Effector memory CD4-positive, alpha-beta T cell (primary cell): ENCODE data around the gene GPR152.

Experiments used
- DNase-seq, 3 donors: peaks; one replicate each; pipeline ENCODE4 v3.0.0-alpha.2; 2020
- H3K27ac ChIP-seq: 2 replicates; pipeline ENCODE4 v1.7.0; 2013; ENCODE audit warnings: mild to moderate bottlenecking, low read length, moderate library complexity; ENCODE audit not compliant: insufficient read depth, poor library complexity, severe bottlenecking
- H3K27me3 ChIP-seq: replicated peaks from 2 replicates; pipeline ENCODE4 v1.7.0; 2013; ENCODE audit warnings: mild to moderate bottlenecking, low read length; ENCODE audit not compliant: insufficient read depth, control insufficient read depth, poor library complexity, severe bottlenecking
- H3K36me3 ChIP-seq: 2 replicates; pipeline ENCODE4 v1.7.0; 2013; ENCODE audit warnings: mild to moderate bottlenecking, low read length, moderate library complexity; ENCODE audit not compliant: control insufficient read depth, insufficient read depth
- H3K4me1 ChIP-seq: 2 replicates; pipeline ENCODE4 v1.7.0; 2013; ENCODE audit warnings: low read length, mild to moderate bottlenecking; ENCODE audit not compliant: control insufficient read depth, insufficient read depth, poor library complexity, severe bottlenecking
- H3K4me3 ChIP-seq: 2 replicates; pipeline ENCODE4 v1.7.0; 2013; ENCODE audit warnings: low read length, low read depth, mild to moderate bottlenecking; ENCODE audit not compliant: insufficient read depth, poor library complexity, severe bottlenecking
- H3K9me3 ChIP-seq: 2 replicates; pipeline ENCODE4 v1.7.0; 2013; ENCODE audit warnings: mild to moderate bottlenecking, low read length, moderate library complexity; ENCODE audit not compliant: control insufficient read depth
- total RNA-seq, 3 donors: gene quantifications; one replicate each; lab custom pipeline; 2026; lab: John Stamatoyannopoulos, UW

GPR152 gene
- 0 reads per million in 3 donors for total RNA-seq

DNA sequence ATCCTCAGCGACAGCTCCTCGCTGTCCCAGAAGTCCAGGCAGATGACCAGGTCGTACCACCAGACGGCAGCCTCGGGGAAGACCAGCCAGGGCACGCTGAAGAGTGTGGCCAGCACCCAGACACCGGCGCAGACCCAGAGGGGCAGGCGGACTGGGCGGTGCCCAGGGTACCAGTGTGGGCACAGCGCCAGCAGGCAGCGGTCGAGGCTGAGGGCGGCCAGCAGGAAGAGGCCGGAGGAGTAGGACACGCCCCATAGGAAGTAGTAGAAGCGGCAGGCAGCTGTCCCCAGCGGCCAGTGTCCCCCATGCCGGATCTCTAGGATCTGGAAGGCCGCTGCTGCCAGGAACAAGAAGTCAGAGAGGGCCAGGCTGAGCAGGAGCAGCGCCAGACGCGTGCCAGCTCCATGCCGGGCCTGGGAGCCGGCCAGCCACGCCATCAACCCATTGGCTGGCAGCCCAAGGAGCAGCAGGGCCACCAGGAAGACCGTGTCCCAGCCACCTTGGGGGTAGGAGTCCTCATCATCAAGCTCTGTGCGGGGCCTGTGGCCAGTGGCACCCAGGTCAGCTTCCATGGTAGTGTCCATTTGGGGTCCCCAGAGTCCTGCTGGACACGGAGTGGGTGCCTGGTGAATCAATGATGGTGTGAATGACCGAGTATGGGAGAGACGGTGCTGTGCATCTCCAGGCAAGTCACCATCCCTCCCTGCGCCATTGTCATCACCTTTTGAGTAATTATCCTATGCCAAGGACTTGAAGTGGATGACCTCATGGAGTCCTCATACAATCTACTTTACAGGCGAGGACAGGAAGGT is at the start of gene GPR152:
TSS of gene GPR152 (minus strand) at position 589 of the 812 bp plus-strand sequence. CDS start at position 584, 5 bp downstream.
- no peaks in the 10 kb centered on the region for H3K36me3 ChIP-seq
- no peak within 1 kb of the TSS for H3K27ac ChIP-seq
- H3K27me3 ChIP-seq = no peaks in the 10 kb centered on the region
- peaks cover 15% of the 10 kb centered on the region for H3K4me1 ChIP-seq
- DNase-seq = no peak
- H3K4me3 ChIP-seq = no peak within 1 kb of the TSS
- H3K9me3 ChIP-seq = no peaks in the 10 kb centered on the region

GRCh38 chr11:67501854-67502253 is 49.3 kb upstream of the GPR152 start:
- H3K27ac ChIP-seq = no peak overlapping the region
- DNase-seq = no peak
- H3K36me3 ChIP-seq = peaks cover 47% of the 10 kb centered on the region
- no peaks in the 10 kb centered on the region for H3K9me3 ChIP-seq
- no peaks in the 10 kb centered on the region for H3K27me3 ChIP-seq
- no peak overlapping the region for H3K4me3 ChIP-seq
- peaks cover 26% of the 10 kb centered on the region for H3K4me1 ChIP-seq

DNA sequence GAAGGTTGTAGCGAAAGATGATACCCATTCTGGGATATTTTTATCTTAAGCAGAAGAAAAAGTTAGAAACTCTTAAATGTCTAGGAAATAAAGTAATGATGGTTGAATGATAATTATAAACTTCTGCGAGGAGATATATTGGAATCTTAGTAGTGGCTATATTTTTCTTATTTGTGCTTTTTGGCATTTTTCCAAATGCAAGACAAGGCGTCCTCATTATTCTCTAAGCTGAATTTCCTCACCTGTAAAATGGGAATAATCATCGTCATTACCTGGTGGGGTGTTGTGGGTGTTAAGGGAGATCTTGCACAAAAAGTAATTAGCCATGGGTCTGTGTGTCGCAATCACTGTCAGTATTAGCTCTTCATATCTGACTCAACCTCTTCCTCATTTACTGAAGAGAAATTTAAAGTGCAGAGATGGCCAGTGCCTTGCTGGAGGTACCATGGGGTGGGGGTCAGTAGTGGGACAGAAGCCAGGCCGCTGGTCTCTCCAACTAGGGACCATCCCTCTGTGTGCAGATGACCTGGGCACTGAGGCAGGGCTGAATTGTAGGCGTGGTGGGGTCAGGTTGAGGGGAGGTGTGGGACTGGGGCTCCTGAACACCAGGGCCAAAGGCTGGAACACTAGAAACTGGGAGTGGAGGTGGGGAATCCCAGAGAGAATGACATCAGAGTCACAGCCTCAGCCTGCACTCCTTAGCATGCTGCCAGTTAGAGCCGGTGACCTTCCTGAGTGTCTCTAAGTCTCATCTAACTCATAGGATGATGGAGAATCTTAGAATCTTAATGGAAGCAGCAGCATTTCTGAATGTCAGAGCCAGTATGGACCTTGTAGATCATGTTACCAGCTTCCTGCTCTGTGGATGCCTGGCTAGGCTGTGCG is 48.5 kb upstream of the GPR152 start:
- H3K9me3 ChIP-seq = no peaks in the 10 kb centered on the region
- peaks cover 50% of the 10 kb centered on the region for H3K36me3 ChIP-seq
- H3K4me1 ChIP-seq = peaks cover 18% of the 10 kb centered on the region
- no peak for DNase-seq
- no peak overlapping the region for H3K4me3 ChIP-seq
- no peak overlapping the region for H3K27ac ChIP-seq
- H3K27me3 ChIP-seq = no peaks in the 10 kb centered on the region

GRCh38 chr11:67500484-67500821 is 47.9 kb upstream of the GPR152 start:
- DNase-seq = no peak
- no peak overlapping the region for H3K27ac ChIP-seq
- H3K9me3 ChIP-seq = no peaks in the 10 kb centered on the region
- H3K4me3 ChIP-seq = no peak overlapping the region
- H3K36me3 ChIP-seq = peaks cover 56% of the 10 kb centered on the region
- H3K4me1 ChIP-seq = peaks cover 15% of the 10 kb centered on the region
- no peaks in the 10 kb centered on the region for H3K27me3 ChIP-seq

DNA sequence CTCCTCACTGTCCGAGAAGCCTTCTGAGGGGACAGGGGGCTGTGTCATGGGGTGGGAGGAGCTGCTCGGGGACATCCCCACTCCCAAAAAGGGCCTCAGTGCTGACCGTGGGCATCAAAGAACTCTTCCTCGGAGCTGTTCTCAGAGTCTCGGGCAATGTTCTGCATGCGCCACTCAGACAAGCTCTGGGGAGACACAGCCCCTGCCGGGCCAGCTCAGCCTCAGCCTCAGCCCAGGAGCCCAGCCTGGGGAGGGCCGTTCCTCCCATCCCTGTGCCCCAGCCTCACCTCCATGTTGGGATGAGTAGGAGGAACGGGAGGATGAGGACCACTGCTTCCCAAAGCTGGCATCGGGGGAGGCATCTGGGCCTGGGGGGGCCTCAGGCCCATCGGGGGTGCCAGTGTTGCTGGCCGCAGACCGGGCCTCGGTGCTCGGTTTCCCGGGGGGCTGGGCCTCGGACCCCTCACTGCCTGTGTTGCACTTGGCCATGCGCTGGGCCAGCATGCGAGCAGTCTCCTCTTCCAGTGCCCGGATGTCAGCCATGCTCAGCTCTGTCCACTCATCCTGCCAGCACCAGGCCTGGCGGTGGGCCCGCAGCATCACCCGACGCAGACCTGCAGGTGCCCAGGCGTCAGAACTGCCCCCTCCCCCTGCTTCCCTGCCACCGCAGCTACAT is 47.4 kb upstream of the GPR152 start:
- DNase-seq = no peak
- Histone ChIP-seq H3K4me3 (no peak overlapping the region), H3K4me1 (peaks cover 11% of the 10 kb centered on the region), H3K9me3 (no peaks in the 10 kb centered on the region), H3K36me3 (peaks cover 60% of the 10 kb centered on the region), H3K27me3 (no peaks in the 10 kb centered on the region), H3K27ac (no peak overlapping the region)

GRCh38 chr11:67498544-67498972 is 46.0 kb upstream of the GPR152 start:
- Histone ChIP-seq H3K4me3 (no peak overlapping the region), H3K27me3 (no peaks in the 10 kb centered on the region), H3K4me1 (peaks cover 6% of the 10 kb centered on the region), H3K36me3 (peaks cover 73% of the 10 kb centered on the region), H3K9me3 (no peaks in the 10 kb centered on the region), H3K27ac (no peak overlapping the region)
- DNase-seq = no peak

DNA sequence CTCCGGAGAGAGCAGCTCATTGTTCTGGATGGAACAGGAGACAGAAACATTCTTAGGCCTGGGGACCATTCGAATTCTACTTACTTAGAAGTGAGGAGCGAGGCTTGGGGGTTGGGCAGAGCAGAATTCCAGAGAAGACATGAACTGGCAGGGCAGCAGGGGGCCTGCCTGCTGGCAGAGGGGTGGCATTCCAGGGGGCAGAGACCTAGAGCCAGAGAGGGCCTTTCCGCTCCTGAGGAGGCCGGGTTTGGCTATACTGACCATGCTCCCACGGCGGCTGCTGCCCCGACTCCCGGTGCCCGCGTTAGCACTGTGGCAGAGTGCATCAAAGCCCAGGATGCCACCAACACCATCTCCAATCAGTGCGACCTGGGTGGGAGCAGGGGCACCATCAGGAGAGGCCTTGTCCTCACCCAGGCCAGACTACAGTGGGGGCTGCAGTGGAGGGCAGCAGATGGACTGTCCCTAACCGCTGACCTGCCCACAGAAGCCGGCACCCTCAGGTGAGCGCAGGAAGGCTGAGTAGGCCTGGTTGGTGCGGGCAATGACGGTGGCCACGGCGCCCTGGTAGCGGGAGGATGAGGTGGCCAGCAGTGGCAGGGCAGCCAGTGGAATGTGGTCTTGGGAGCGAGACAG is 45.2 kb upstream of the GPR152 start:
- Histone ChIP-seq H3K36me3 (peaks cover 80% of the 10 kb centered on the region), H3K27me3 (no peaks in the 10 kb centered on the region), H3K4me3 (no peak overlapping the region), H3K9me3 (no peaks in the 10 kb centered on the region), H3K4me1 (no peaks in the 10 kb centered on the region), H3K27ac (no peak overlapping the region)
- no peak for DNase-seq

- H3K36me3 ChIP-seq = peaks cover 87% of the 10 kb centered on the region
- H3K27me3 ChIP-seq = no peaks in the 10 kb centered on the region
- H3K4me3 ChIP-seq = no peak overlapping the region
- no peak for DNase-seq
- no peaks in the 10 kb centered on the region for H3K9me3 ChIP-seq
- no peaks in the 10 kb centered on the region for H3K4me1 ChIP-seq
- H3K27ac ChIP-seq = no peak overlapping the region
Observed at GRCh38 chr11:67496113-67496512, 43.6 kb upstream of the GPR152 start.

GRCh38 chr11:67495234-67496005 is 42.9 kb upstream of the GPR152 start:
- Histone ChIP-seq H3K27ac (no peak overlapping the region), H3K4me1 (no peaks in the 10 kb centered on the region), H3K36me3 (peaks cover 92% of the 10 kb centered on the region), H3K4me3 (no peak overlapping the region), H3K27me3 (no peaks in the 10 kb centered on the region), H3K9me3 (no peaks in the 10 kb centered on the region)
- DNase-seq = no peak
